GM19324 (cell line): ENCODE results near the gene UBTF.
A peak's percentile ranks its signal among the peaks of the same experiment; 100 is the strongest.

Experiments used
- ATAC-seq: cut with Tn5 transposase; IDR thresholded peaks from one replicate; pipeline ENCODE4 v1.9.1; 2021; ENCODE audit warnings: mild to moderate bottlenecking, moderate library complexity; ENCODE audit not compliant: unreplicated experiment, low FRiP score

Gene UBTF

GRCh38 chr17:44199553-44200477 lies 19.7 kb downstream of the UBTF start, which contains the start of gene ATXN7L3:
ATXN7L3 (minus strand) TSS chr17:44199884; CDS start chr17:44198070, 1,814 bp downstream.
- peak; percentile 76 for ATAC-seq

- ATAC-seq, result peak; percentile 30
Observed at GRCh38 chr17:44198721-44199552, 20.5 kb downstream of the UBTF start.

GRCh38 chr17:44197980-44198720 lies 21.3 kb downstream of the UBTF start:
- no peak for ATAC-seq

- ATAC-seq, result no peak
Observed at GRCh38 chr17:44197107-44197506, 22.4 kb downstream of the UBTF start.

- no peak for ATAC-seq
Observed at GRCh38 chr17:44193326-44194084, 26.0 kb downstream of the UBTF start.

- no peak for ATAC-seq
Observed at GRCh38 chr17:44192750-44193149, 26.7 kb downstream of the UBTF start.

GRCh38 chr17:44191941-44192496 lies 27.5 kb downstream of the UBTF start:
- ATAC-seq, result no peak

- ATAC-seq, result no peak
Observed at GRCh38 chr17:44191369-44191768, 28.1 kb downstream of the UBTF start.

- ATAC-seq, result no peak
Observed at GRCh38 chr17:44190481-44190880, 29.0 kb downstream of the UBTF start.

GRCh38 chr17:44188576-44189403 lies 30.7 kb downstream of the UBTF start:
- ATAC-seq, result no peak

GRCh38 chr17:44187131-44187899 lies 32.2 kb downstream of the UBTF start:
- ATAC-seq, result peak; percentile 43

GRCh38 chr17:44186307-44187130 lies 33.0 kb downstream of the UBTF start, which contains the start of gene TMUB2:
TMUB2 (plus strand) TSS chr17:44186972; CDS start chr17:44187709, 737 bp downstream.
- peak; percentile 93 for ATAC-seq

GRCh38 chr17:44184212-44184810 lies 35.2 kb downstream of the UBTF start:
- no peak for ATAC-seq

GRCh38 chr17:44183024-44183423 lies 36.5 kb downstream of the UBTF start:
- no peak for ATAC-seq

GRCh38 chr17:44178133-44178532 lies 41.3 kb downstream of the UBTF start:
- no peak for ATAC-seq

- no peak for ATAC-seq
Observed at GRCh38 chr17:44177640-44178039, 41.8 kb downstream of the UBTF start.
